Endothelial cell of umbilical vein (primary cell): Measurements from ENCODE around the gene PLA2G1B. TPM values are rescaled to one million over a fixed set of nuclear protein-coding genes. Genes with fewer than 3 reads are reported as not detected.
A peak's percentile ranks its signal among the peaks of the same experiment; 100 is the strongest.

Source experiments
- BruUV-seq: library from RNA; stranded (reverse); fragments of 400-500 nt; replicated peaks from 2 replicates; lab custom pipeline; 2021; lab: Mats Ljungman, UMichigan
- CTCF ChIA-PET: fragments of 300-600, 350-600 bp; sonication (Branson Sonifier 250); formaldehyde crosslinking; loops from one replicate; lab custom pipeline; 2021; ENCODE audit warnings: antibody characterized with exemption, inconsistent platforms; lab: Charles Lee
- POLR2A ChIA-PET: fragments of 300-600, 350-600 bp; sonication (Branson Sonifier 250); formaldehyde crosslinking; loops from one replicate; lab custom pipeline; 2021; ENCODE audit warnings: antibody characterized with exemption, inconsistent platforms; lab: Charles Lee
- DNase-seq: peaks from one replicate; pipeline ENCODE4 v3.0.0-alpha.2; 2011; ENCODE audit warnings: low read depth, low spot score
- FAIRE-seq: peaks from 2 replicates; lab custom pipeline; 2011; peaks lifted over from hg19 to GRCh38; lab: Jason Lieb, UNC
- H2AFZ ChIP-seq: 2 replicates; pipeline ENCODE4 v1.6.0; 2012; ENCODE audit warnings: low read depth, low read length, control low read depth, inconsistent platforms
- H3K27ac ChIP-seq: 2 replicates; pipeline ENCODE4 v1.5.1; 2011; ENCODE audit warnings: low read depth, mild to moderate bottlenecking, control low read depth, low read length, moderate library complexity; ENCODE audit not compliant: insufficient read depth
- H3K27me3 ChIP-seq, 2 experiments: 2 replicates each; pipeline versions ENCODE4 v1.6.0 to v1.6.1; 2011; ENCODE audit warnings: low read length in 2 of 2, mixed read lengths in 1 of 2; ENCODE audit not compliant: control insufficient read depth in 2 of 2, insufficient read depth in 2 of 2
- H3K36me3 ChIP-seq, 2 experiments: 2 replicates in 1 of 2; 3 replicates in 1 of 2; pipeline ENCODE4 v1.5.1; 2011; ENCODE audit warnings: low read length in 2 of 2, mild to moderate bottlenecking in 1 of 2, moderate library complexity in 1 of 2; ENCODE audit not compliant: control insufficient read depth in 2 of 2, insufficient read depth in 2 of 2; ENCODE audit errors: extremely low read depth in 1 of 2
- H3K4me1 ChIP-seq: 3 replicates; pipeline ENCODE4 v1.5.1; 2011; ENCODE audit warnings: mild to moderate bottlenecking, low read length; ENCODE audit not compliant: control insufficient read depth, insufficient read depth; ENCODE audit errors: extremely low read depth
- H3K4me2 ChIP-seq: 2 replicates; pipeline ENCODE4 v1.6.1; 2011; ENCODE audit warnings: low read length, control low read depth, mixed read lengths; ENCODE audit not compliant: insufficient read depth
- H3K4me3 ChIP-seq, 3 experiments: fragments of 200-600 bp in 1 of 3; sonication (generic), shearing (Covaris generic) in 1 of 3; replicated peaks in 1 of 3; 2 replicates each; pipeline ENCODE4 v1.5.1; 2011 to 2016; ENCODE audit warnings: control low read depth in 3 of 3, low read length in 3 of 3, mild to moderate bottlenecking in 2 of 3, inconsistent platforms in 1 of 3, low read depth in 1 of 3, moderate library complexity in 1 of 3; ENCODE audit not compliant: insufficient read depth in 1 of 3
- H3K79me2 ChIP-seq: 2 replicates; pipeline ENCODE4 v1.6.0; 2012; ENCODE audit warnings: low read length, inconsistent platforms; ENCODE audit not compliant: control insufficient read depth, insufficient read depth
- H3K9ac ChIP-seq: replicated peaks from 2 replicates; pipeline ENCODE3; 2011; ENCODE audit warnings: low read length, control low read depth; ENCODE audit not compliant: insufficient read depth; ENCODE audit errors: extremely low read depth
- H3K9me1 ChIP-seq: replicated peaks from 3 replicates; pipeline ENCODE4 v1.6.0; 2011; ENCODE audit warnings: mild to moderate bottlenecking, low read length; ENCODE audit not compliant: control insufficient read depth, insufficient read depth; ENCODE audit errors: extremely low read depth
- H3K9me3 ChIP-seq: replicated peaks from 2 replicates; pipeline ENCODE4 v1.5.1; 2012; ENCODE audit warnings: low read length, inconsistent platforms; ENCODE audit not compliant: control insufficient read depth, insufficient read depth
- H4K20me1 ChIP-seq: replicated peaks from 2 replicates; pipeline ENCODE3; 2011; ENCODE audit warnings: mild to moderate bottlenecking, low read length; ENCODE audit not compliant: control insufficient read depth, insufficient read depth; ENCODE audit errors: extremely low read depth
- EZH2 ChIP-seq: IDR thresholded peaks from 2 replicates; pipeline ENCODE4 v1.6.1; 2012; ENCODE audit warnings: borderline replicate concordance, low read depth, mild to moderate bottlenecking, moderate library complexity, low read length, inconsistent platforms; ENCODE audit not compliant: severe bottlenecking
- FOS ChIP-seq: IDR thresholded peaks from 2 replicates; pipeline ENCODE4 v1.6.1; 2011; ENCODE audit warnings: mild to moderate bottlenecking, low read length, moderate library complexity, borderline replicate concordance; ENCODE audit not compliant: insufficient read depth
- GATA2 ChIP-seq: IDR thresholded peaks from 2 replicates; pipeline ENCODE4 v1.7.0; 2011; ENCODE audit warnings: low read depth, mild to moderate bottlenecking, moderate library complexity, mixed read lengths, low read length; ENCODE audit not compliant: insufficient read length, insufficient read depth
- MYC ChIP-seq: IDR thresholded peaks from one replicate; pipeline ENCODE4 v1.6.1; 2011; ENCODE audit warnings: mild to moderate bottlenecking, low read depth, low read length
- POLR2A ChIP-seq: IDR thresholded peaks from 2 replicates; pipeline ENCODE4 v1.6.1; 2012; ENCODE audit warnings: low read depth, mild to moderate bottlenecking, control low read depth, low read length
- POLR2AphosphoS5 ChIP-seq: IDR thresholded peaks from 2 replicates; pipeline ENCODE4 v1.6.1; 2012; ENCODE audit warnings: low read depth, mild to moderate bottlenecking, control low read depth, low read length, moderate library complexity; ENCODE audit not compliant: insufficient read depth
- dilution Hi-C: fragments of 300-500 bp; cut with MboI; formaldehyde crosslinking; loops from one replicate; pipeline ENCODE4 v1.15.0; 2019; ENCODE audit warnings: low sequenced_read_pairs; ENCODE audit not compliant: extremely low pct_ligation_motif_present
- intact Hi-C: fragments of 100-400 bp; cut with micrococcal nuclease; formaldehyde crosslinking; loops from one replicate; pipeline ENCODE4 v1.10.0; 2022
- polyA plus RNA-seq, 4 experiments: library from polyadenylated mRNA; depleted of rRNA in 3 of 4; stranded (reverse) in 3 of 4; unstranded in 1 of 4; fragments of >200 nt; gene quantifications; 2 replicates each; pipeline versions ENCODE4 v1.2.1 to v1.2.3, GENCODE V29; 2011 to 2012; ENCODE audit warnings: missing spikeins in 1 of 4
- total RNA-seq: library from RNA; stranded (reverse); gene quantifications from 2 replicates; pipeline ENCODE4 v1.2.3, GENCODE V29; 2021
- TF ChIP-seq, protein P1 (sequence below), 2 donors: IDR thresholded peaks; 1 replicate in 1 of 2; 2 replicates in 1 of 2; pipeline ENCODE4 v1.5.1; 2011; ENCODE audit warnings: low read length in 2 of 2, mild to moderate bottlenecking in 2 of 2, moderate library complexity in 2 of 2, control low read depth in 1 of 2, inconsistent platforms in 1 of 2, low read depth in 1 of 2; ENCODE audit not compliant: insufficient read depth in 1 of 2; ENCODE audit errors: extremely low read depth in 1 of 2
- TF ChIP-seq, protein P2 (sequence below): IDR thresholded peaks from 2 replicates; pipeline ENCODE4 v1.6.1; 2011; ENCODE audit not compliant: insufficient read depth, insufficient read length

Gene PLA2G1B
- total and polyA plus RNA-seq, 2 donors (not counting 3 experiments of a cell fraction or from before 2014, with no cell fraction given): not detected

DNA sequence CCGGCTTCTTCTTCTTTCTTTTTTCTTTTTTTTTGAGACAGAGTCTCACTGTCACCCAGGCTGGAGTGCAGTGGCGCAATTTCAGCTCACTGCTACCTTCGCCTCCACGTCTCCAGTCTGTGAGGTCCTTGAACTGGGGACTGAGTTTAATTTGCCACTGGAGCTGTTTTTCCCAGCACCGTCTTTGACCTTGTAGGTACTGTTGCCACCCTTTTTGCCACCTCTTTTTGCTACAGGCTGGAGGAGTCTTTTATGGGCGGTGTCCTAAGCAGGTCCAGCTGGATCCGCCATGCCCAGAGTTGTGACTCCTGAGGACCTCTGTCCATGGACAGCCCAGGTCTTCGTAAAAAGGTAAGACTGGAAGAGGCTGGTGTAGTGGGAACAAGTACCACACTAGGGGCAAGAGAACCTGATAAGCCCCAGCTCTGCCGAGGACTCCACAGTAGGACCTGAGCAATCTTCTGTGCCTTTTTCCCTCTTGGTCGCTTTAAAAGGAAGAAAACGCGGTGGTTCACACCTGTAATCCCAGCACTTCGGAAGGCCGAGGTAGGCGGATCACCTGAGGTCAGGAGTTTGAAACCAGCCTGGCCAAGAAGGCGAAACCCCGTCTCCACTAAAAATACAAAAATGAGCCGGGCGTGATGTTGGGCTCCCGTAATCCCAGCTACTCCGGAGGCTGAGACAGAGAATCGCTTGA is 36.8 kb downstream of the PLA2G1B start:
- dilution Hi-C loops: no loop called here
- DNase-seq (peak; percentile 22), FAIRE-seq (no peak)
- H4K20me1 ChIP-seq: no peaks in the 10 kb centered on the region
- ChIA-PET POLR2A (interaction anchor here (0.7 to 4.9 kb wide), 32 partner anchors 8 to 1933 kb away, joined by 3 to 211 read pairs (median 10); partner anchors contain the start of genes PXN, RAB35, RPLP0 and SIRT4), CTCF (interaction anchor here (1.0 to 4.9 kb wide), 10 partner anchors 11 to 91 kb away, joined by 3 to 99 read pairs (median 12); partner anchors contain the start of genes PXN, RPLP0 and SIRT4)
- H2AFZ ChIP-seq: no peak overlapping the region
- H3K9me3 ChIP-seq: no peaks in the 10 kb centered on the region
- H3K36me3 ChIP-seq: no peaks in the 10 kb centered on the region
- H3K4me3 ChIP-seq: peak overlapping the region in 2 of 3 experiments; percentile 4 to 26
- H3K4me1 ChIP-seq: peaks cover 9% of the 10 kb centered on the region
- no peaks in the 10 kb centered on the region for H3K27me3 ChIP-seq
- peak overlapping the region; percentile 8 for H3K9ac ChIP-seq
- H3K79me2 ChIP-seq: no peaks in the 10 kb centered on the region
- BruUV-seq: no TSS peak
- intact Hi-C loops: loop anchor here (1.0 kb wide), 4 partner anchors 25 to 172 kb away; partner anchors contain the start of genes PXN and RPLP0
- peak overlapping the region; percentile 28 for H3K4me2 ChIP-seq
- TF ChIP-seq POLR2A (no peak), POLR2AphosphoS5 (no peak), EZH2 (no peak), GATA2 (no peak), MYC (no peak), FOS (no peak)
- TF ChIP-seq, protein P1, sequence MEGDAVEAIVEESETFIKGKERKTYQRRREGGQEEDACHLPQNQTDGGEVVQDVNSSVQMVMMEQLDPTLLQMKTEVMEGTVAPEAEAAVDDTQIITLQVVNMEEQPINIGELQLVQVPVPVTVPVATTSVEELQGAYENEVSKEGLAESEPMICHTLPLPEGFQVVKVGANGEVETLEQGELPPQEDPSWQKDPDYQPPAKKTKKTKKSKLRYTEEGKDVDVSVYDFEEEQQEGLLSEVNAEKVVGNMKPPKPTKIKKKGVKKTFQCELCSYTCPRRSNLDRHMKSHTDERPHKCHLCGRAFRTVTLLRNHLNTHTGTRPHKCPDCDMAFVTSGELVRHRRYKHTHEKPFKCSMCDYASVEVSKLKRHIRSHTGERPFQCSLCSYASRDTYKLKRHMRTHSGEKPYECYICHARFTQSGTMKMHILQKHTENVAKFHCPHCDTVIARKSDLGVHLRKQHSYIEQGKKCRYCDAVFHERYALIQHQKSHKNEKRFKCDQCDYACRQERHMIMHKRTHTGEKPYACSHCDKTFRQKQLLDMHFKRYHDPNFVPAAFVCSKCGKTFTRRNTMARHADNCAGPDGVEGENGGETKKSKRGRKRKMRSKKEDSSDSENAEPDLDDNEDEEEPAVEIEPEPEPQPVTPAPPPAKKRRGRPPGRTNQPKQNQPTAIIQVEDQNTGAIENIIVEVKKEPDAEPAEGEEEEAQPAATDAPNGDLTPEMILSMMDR (IDR thresholded peaks at IDR 0.05; ENCODE audit: extremely low read depth in 1 of 2, insufficient read depth in 1 of 2, low read depth in 1 of 2, low read length in 2 of 2): no peak
- TF ChIP-seq, protein P2, sequence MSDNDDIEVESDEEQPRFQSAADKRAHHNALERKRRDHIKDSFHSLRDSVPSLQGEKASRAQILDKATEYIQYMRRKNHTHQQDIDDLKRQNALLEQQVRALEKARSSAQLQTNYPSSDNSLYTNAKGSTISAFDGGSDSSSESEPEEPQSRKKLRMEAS: no peak
- peak overlapping the region; percentile 19 for H3K27ac ChIP-seq
- H3K9me1 ChIP-seq: no peaks in the 10 kb centered on the region
